ENCODE measurements around the gene TLE7. TPM values are rescaled to one million over a fixed set of nuclear protein-coding genes. Genes with fewer than 3 reads are reported as not detected.

The TLE7 gene
- total RNA-seq, 1 experiment from 2014 or later = not detected

GRCh38 chr16:71423865-71424264, 18.0 kb downstream of the TLE7 start:
- H3K27ac Mint-ChIP-seq = no peak overlapping the region
- DNase-seq = no peak
- H3T11ph ChIP-seq (ENCODE audit: low read length) = no peak overlapping the region
- no peak overlapping the region for H2BK120ac ChIP-seq (ENCODE audit: low read depth, low read length, poor library complexity, severe bottlenecking)
- no peaks in the 10 kb centered on the region for H3K79me1 ChIP-seq (ENCODE audit: insufficient read depth, low read depth, low read length, poor library complexity, severe bottlenecking)
- no peak overlapping the region for H2AK5ac ChIP-seq (ENCODE audit: insufficient read length, low read length)
- H2BK15ac ChIP-seq (ENCODE audit: low read depth, low read length) = no peak overlapping the region
- H3K27ac ChIP-seq (ENCODE audit: insufficient read length, low read depth, low read length) = no peak overlapping the region
- no peak overlapping the region for H3K4me2 ChIP-seq (ENCODE audit: insufficient read depth, insufficient read length, low read length)
- no peak overlapping the region for H3K23ac ChIP-seq (ENCODE audit: insufficient read length, low read depth, low read length)
- no peak overlapping the region for H3K14ac ChIP-seq (ENCODE audit: insufficient read depth, low read length)
- no peak overlapping the region for H3K4ac ChIP-seq (ENCODE audit: low read depth, low read length)
- no peaks in the 10 kb centered on the region for H4K20me1 ChIP-seq (ENCODE audit: control insufficient read depth, insufficient read depth, insufficient read length)
- H3K9me3 ChIP-seq (ENCODE audit: control insufficient read depth, low read depth, low read length) = no peaks in the 10 kb centered on the region
- H4K5ac ChIP-seq (ENCODE audit: insufficient read length, low read depth, low read length) = no peak overlapping the region
- WGBS (ENCODE audit: extremely low coverage, insufficient read length, low lambda C conversion rate) = no CpG with 5 or more reads among the region's 7 CpGs
- peaks cover 0 to 4% of the 10 kb centered on the region in 2 experiments; a peak in 2 of 5 replicates for H3K9me3 Mint-ChIP-seq
- H3K79me2 ChIP-seq (ENCODE audit: insufficient read depth, low read length) = no peaks in the 10 kb centered on the region
- H3K27me3 ChIP-seq (ENCODE audit: insufficient read depth, low read length) = no peaks in the 10 kb centered on the region
- no peak overlapping the region for H4K8ac ChIP-seq (replicated peaks; ENCODE audit: insufficient read length, low read depth, low read length)
- H3K27me3 Mint-ChIP-seq (ENCODE audit: low read depth) = peaks cover 41% of the 10 kb centered on the region
- no peaks in the 10 kb centered on the region for H3K23me2 ChIP-seq (ENCODE audit: insufficient read length, low read depth, low read length, poor library complexity, severe bottlenecking)
- H3K9ac ChIP-seq (ENCODE audit: extremely low read depth, insufficient read length, low read length) = no peak overlapping the region
- H3K4me1 ChIP-seq (ENCODE audit: insufficient read depth, low read length) = no peaks in the 10 kb centered on the region
- no peak overlapping the region for H3K18ac ChIP-seq (ENCODE audit: insufficient read length, low read depth, low read length)
- H2AFZ ChIP-seq (ENCODE audit: low read length) = no peak overlapping the region
- H2BK5ac ChIP-seq (ENCODE audit: insufficient read length, low read length) = no peak overlapping the region
- H2BK20ac ChIP-seq (ENCODE audit: low read depth, low read length, poor library complexity, severe bottlenecking) = no peak overlapping the region
- H2BK12ac ChIP-seq (ENCODE audit: insufficient read length, low read depth, low read length) = no peak overlapping the region
- TF ChIP-seq, protein P1, sequence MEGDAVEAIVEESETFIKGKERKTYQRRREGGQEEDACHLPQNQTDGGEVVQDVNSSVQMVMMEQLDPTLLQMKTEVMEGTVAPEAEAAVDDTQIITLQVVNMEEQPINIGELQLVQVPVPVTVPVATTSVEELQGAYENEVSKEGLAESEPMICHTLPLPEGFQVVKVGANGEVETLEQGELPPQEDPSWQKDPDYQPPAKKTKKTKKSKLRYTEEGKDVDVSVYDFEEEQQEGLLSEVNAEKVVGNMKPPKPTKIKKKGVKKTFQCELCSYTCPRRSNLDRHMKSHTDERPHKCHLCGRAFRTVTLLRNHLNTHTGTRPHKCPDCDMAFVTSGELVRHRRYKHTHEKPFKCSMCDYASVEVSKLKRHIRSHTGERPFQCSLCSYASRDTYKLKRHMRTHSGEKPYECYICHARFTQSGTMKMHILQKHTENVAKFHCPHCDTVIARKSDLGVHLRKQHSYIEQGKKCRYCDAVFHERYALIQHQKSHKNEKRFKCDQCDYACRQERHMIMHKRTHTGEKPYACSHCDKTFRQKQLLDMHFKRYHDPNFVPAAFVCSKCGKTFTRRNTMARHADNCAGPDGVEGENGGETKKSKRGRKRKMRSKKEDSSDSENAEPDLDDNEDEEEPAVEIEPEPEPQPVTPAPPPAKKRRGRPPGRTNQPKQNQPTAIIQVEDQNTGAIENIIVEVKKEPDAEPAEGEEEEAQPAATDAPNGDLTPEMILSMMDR (conservative IDR thresholded peaks at IDR 0.05) = no peak
- H3K36me3 Mint-ChIP-seq (ENCODE audit: insufficient read depth in 1 of 3, low read depth in 3 of 3) = peaks cover 0 to 2% (median 0%) of the 10 kb centered on the region in 3 experiments; a peak in 1 of 7 replicates
- peaks cover 15 to 19% of the 10 kb centered on the region in 2 experiments for H3K4me1 Mint-ChIP-seq
- peak overlapping the region; percentile 1 to 6; a peak in 2 of 5 replicates for H3K4me3 Mint-ChIP-seq
- no peak overlapping the region for H3K56ac ChIP-seq (ENCODE audit: insufficient read length, low read depth, low read length)
- no peak overlapping the region for H4K91ac ChIP-seq (ENCODE audit: insufficient read length, low read depth, low read length)
